ENCODE data around the gene DDX23. TPM values are rescaled to one million over a fixed set of nuclear protein-coding genes. Genes with fewer than 3 reads are reported as not detected.

Gene DDX23
- total and polyA plus RNA-seq, 2 experiments from 2014 or later: 41.7 to 74.8 TPM

- WGBS (ENCODE audit: low lambda C conversion rate, missing lambda C conversion rate): 92% methylated on average over 5 of the region's 5 CpGs
- no peak for DNase-seq (ENCODE audit: low spot score)
- H3K36me3 ChIP-seq (replicated peaks; ENCODE audit: insufficient read depth, low read depth): no peaks in the 10 kb centered on the region
- H3K79me2 ChIP-seq: peaks cover 2% of the 10 kb centered on the region
- no peak overlapping the region for H2AFZ ChIP-seq
- H3K27ac ChIP-seq: no peak overlapping the region
- H3K4me3 ChIP-seq: no peak overlapping the region
- no peak overlapping the region for H3K4me2 ChIP-seq
- no peaks in the 10 kb centered on the region for H3K9me2 ChIP-seq (replicated peaks; ENCODE audit: insufficient read depth)
- H3K9me3 ChIP-seq (ENCODE audit: low read depth): no peaks in the 10 kb centered on the region
- no peaks in the 10 kb centered on the region for H3K4me1 ChIP-seq (ENCODE audit: insufficient read depth)
- no peaks in the 10 kb centered on the region for H3K27me3 ChIP-seq
- no peaks in the 10 kb centered on the region for H4K20me1 ChIP-seq (ENCODE audit: insufficient read depth, poor library complexity, severe bottlenecking)
- TF ChIP-seq EZH2phosphoT487 (IDR thresholded peaks at IDR 0.05; ENCODE audit: low read depth, severe bottlenecking, unreplicated experiment): no peak
- TF ChIP-seq CTCF (IDR thresholded peaks at IDR 0.05; ENCODE audit: poor library complexity): no peak
- no peak for TF ChIP-seq EZH2 (IDR thresholded peaks at IDR 0.05; ENCODE audit: borderline replicate concordance)
These were observed 7.6 kb upstream of the DDX23 start for GRCh38 chr12:48859607-48860006.

GRCh38 chr12:48858043-48858442 lies 6.1 kb upstream of the DDX23 start:
- H3K4me2 ChIP-seq: no peak overlapping the region
- peaks cover under 1% of the 10 kb centered on the region for H3K4me1 ChIP-seq (ENCODE audit: insufficient read depth)
- DNase-seq (ENCODE audit: low spot score): no peak
- H2AFZ ChIP-seq: no peak overlapping the region
- no peaks in the 10 kb centered on the region for H3K9me3 ChIP-seq (ENCODE audit: low read depth)
- H3K27me3 ChIP-seq: no peaks in the 10 kb centered on the region
- no peaks in the 10 kb centered on the region for H3K79me2 ChIP-seq
- H3K27ac ChIP-seq: no peak overlapping the region
- H3K4me3 ChIP-seq: no peak overlapping the region
- no peaks in the 10 kb centered on the region for H3K36me3 ChIP-seq (replicated peaks; ENCODE audit: insufficient read depth, low read depth)
- WGBS (ENCODE audit: low lambda C conversion rate, missing lambda C conversion rate): 89% methylated on average over 8 of the region's 8 CpGs
- H4K20me1 ChIP-seq (ENCODE audit: insufficient read depth, poor library complexity, severe bottlenecking): no peaks in the 10 kb centered on the region
- TF ChIP-seq EZH2phosphoT487 (IDR thresholded peaks at IDR 0.05; ENCODE audit: low read depth, severe bottlenecking, unreplicated experiment) (no peak), CTCF (IDR thresholded peaks at IDR 0.05; ENCODE audit: poor library complexity) (no peak), EZH2 (IDR thresholded peaks at IDR 0.05; ENCODE audit: borderline replicate concordance) (no peak)
- no peaks in the 10 kb centered on the region for H3K9me2 ChIP-seq (replicated peaks; ENCODE audit: insufficient read depth)

GRCh38 chr12:48857278-48857994 lies 5.5 kb upstream of the DDX23 start:
- Histone ChIP-seq H3K4me3 (no peak overlapping the region), H3K9me2 (replicated peaks; ENCODE audit: insufficient read depth) (no peaks in the 10 kb centered on the region), H4K20me1 (ENCODE audit: insufficient read depth, poor library complexity, severe bottlenecking) (no peaks in the 10 kb centered on the region), H3K27me3 (no peaks in the 10 kb centered on the region), H3K36me3 (replicated peaks; ENCODE audit: insufficient read depth, low read depth) (no peaks in the 10 kb centered on the region), H3K79me2 (no peaks in the 10 kb centered on the region), H3K4me2 (no peak overlapping the region), H3K4me1 (ENCODE audit: insufficient read depth) (peaks cover 6% of the 10 kb centered on the region), H3K27ac (no peak overlapping the region), H3K9me3 (ENCODE audit: low read depth) (no peaks in the 10 kb centered on the region), H2AFZ (no peak overlapping the region)
- TF ChIP-seq EZH2 (IDR thresholded peaks at IDR 0.05; ENCODE audit: borderline replicate concordance) (no peak), EZH2phosphoT487 (IDR thresholded peaks at IDR 0.05; ENCODE audit: low read depth, severe bottlenecking, unreplicated experiment) (no peak), CTCF (IDR thresholded peaks at IDR 0.05; ENCODE audit: poor library complexity) (no peak)
- WGBS (ENCODE audit: low lambda C conversion rate, missing lambda C conversion rate): 86% methylated on average over 12 of the region's 13 CpGs
- DNase-seq (ENCODE audit: low spot score): no peak
